OCI-LY3 (cell line): ENCODE results near the gene MCC.

Experiments used
- EZH2phosphoT487 ChIP-seq: fragments of 200-600 bp; shearing (Covaris generic); IDR thresholded peaks from 2 replicates; pipeline ENCODE4 v1.6.1; 2018; ENCODE audit warnings: antibody characterized with exemption, mixed run types, low read depth
- TF ChIP-seq, protein P1 (sequence below): fragments of 200-600, 300-600 bp; sonication (generic); IDR thresholded peaks from 2 replicates; pipeline ENCODE4 v1.5.1; 2014; ENCODE audit warnings: antibody characterized with exemption, low read length, low read depth

DNA sequence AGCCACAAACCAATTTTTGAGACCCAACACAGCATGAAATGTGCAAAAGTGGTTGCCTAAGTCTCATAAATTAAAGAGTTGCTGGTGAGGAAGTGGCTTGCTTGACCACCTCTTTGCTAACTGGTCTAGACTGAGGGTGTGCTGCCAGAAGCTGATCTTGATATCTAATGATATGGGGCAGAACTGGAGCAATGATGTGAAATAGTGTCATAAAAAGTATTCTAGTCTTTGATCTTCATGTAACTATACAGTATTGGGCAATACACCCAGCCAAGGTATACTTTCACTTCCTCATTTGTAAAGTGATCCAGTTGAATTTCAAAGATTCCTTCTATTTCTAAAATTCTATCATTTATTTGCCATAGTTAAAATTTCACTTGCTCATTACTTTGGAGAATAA, 19.3 kb upstream of the MCC start:
- TF ChIP-seq, protein P1, sequence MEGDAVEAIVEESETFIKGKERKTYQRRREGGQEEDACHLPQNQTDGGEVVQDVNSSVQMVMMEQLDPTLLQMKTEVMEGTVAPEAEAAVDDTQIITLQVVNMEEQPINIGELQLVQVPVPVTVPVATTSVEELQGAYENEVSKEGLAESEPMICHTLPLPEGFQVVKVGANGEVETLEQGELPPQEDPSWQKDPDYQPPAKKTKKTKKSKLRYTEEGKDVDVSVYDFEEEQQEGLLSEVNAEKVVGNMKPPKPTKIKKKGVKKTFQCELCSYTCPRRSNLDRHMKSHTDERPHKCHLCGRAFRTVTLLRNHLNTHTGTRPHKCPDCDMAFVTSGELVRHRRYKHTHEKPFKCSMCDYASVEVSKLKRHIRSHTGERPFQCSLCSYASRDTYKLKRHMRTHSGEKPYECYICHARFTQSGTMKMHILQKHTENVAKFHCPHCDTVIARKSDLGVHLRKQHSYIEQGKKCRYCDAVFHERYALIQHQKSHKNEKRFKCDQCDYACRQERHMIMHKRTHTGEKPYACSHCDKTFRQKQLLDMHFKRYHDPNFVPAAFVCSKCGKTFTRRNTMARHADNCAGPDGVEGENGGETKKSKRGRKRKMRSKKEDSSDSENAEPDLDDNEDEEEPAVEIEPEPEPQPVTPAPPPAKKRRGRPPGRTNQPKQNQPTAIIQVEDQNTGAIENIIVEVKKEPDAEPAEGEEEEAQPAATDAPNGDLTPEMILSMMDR: no peak
- no peak for TF ChIP-seq EZH2phosphoT487
